CD4-positive, alpha-beta T cell treated with Interleukin-15 for 1 hour (primary cell): Measurements from ENCODE around the gene CDKN2B-AS1.
"Not testable (repeated sequence)": the region's sequence is repeated elsewhere in the genome, so short reads cannot be mapped to it uniquely, and the experiment has no call there.

Experiments
- DNase-seq: peaks from one replicate; pipeline ENCODE4 v3.0.0-alpha.2; 2020

The CDKN2B-AS1 gene

GRCh38 chr9:21994556-21995005, at the start of gene CDKN2B-AS1:
Gene CDKN2B-AS1, plus strand, starts transcription at chr9:21994791.
- DNase-seq, result peak; percentile 45

GRCh38 chr9:21945606-21946005, 49.0 kb upstream of the CDKN2B-AS1 start:
- no peak for DNase-seq

GRCh38 chr9:21958833-21959232, 35.8 kb upstream of the CDKN2B-AS1 start:
- no peak for DNase-seq

GRCh38 chr9:21959268-21959667, 35.3 kb upstream of the CDKN2B-AS1 start:
- not testable (repeated sequence) for DNase-seq

GRCh38 chr9:21961569-21961968, 33.0 kb upstream of the CDKN2B-AS1 start:
- DNase-seq, result no peak

- peak; percentile 69 for DNase-seq
Observed at GRCh38 chr9:21964925-21965385, 29.6 kb upstream of the CDKN2B-AS1 start.

GRCh38 chr9:21965401-21965951, 29.1 kb upstream of the CDKN2B-AS1 start:
- peak; percentile 46 for DNase-seq

GRCh38 chr9:21966140-21966851, 28.3 kb upstream of the CDKN2B-AS1 start:
- DNase-seq, result no peak

GRCh38 chr9:21967169-21967568, 27.4 kb upstream of the CDKN2B-AS1 start:
- no peak for DNase-seq

- DNase-seq, result no peak
Observed at GRCh38 chr9:21967702-21968101, 26.9 kb upstream of the CDKN2B-AS1 start.

GRCh38 chr9:21968331-21969010, 26.1 kb upstream of the CDKN2B-AS1 start:
- no peak for DNase-seq

- no peak for DNase-seq
Observed at GRCh38 chr9:21969011-21969940, 25.3 kb upstream of the CDKN2B-AS1 start.

- no peak for DNase-seq
Observed at GRCh38 chr9:21969951-21970799, 24.4 kb upstream of the CDKN2B-AS1 start.

GRCh38 chr9:21970800-21971640, 23.6 kb upstream of the CDKN2B-AS1 start:
- DNase-seq, result no peak

- DNase-seq, result no peak
Observed at GRCh38 chr9:21972361-21972760, 22.2 kb upstream of the CDKN2B-AS1 start.

- DNase-seq, result no peak
Observed at GRCh38 chr9:21974343-21974721, 20.3 kb upstream of the CDKN2B-AS1 start.

GRCh38 chr9:21974722-21975409, 19.7 kb upstream of the CDKN2B-AS1 start:
- DNase-seq, result peak; percentile 19

GRCh38 chr9:21976334-21976875, 18.2 kb upstream of the CDKN2B-AS1 start:
- no peak for DNase-seq

- no peak for DNase-seq
Observed at GRCh38 chr9:21982391-21982790, 12.2 kb upstream of the CDKN2B-AS1 start.
